Activated CD8-positive, alpha-beta memory T cell treated with anti-CD3 and anti-CD28 coated beads for 24 hours (primary cell): ENCODE results near the gene ENDOV.
A peak's percentile ranks its signal among the peaks of the same experiment; 100 is the strongest.

Source experiments
- DNase-seq: peaks from one replicate; pipeline ENCODE4 v3.0.0-alpha.2; 2020

Gene ENDOV

GRCh38 chr17:80452173-80452915, 37.4 kb downstream of the ENDOV start:
- no peak for DNase-seq

GRCh38 chr17:80453126-80453997, 38.4 kb downstream of the ENDOV start:
- no peak for DNase-seq

- DNase-seq: no peak
Observed at GRCh38 chr17:80453998-80454556, 39.1 kb downstream of the ENDOV start.

GRCh38 chr17:80454557-80455335, 39.8 kb downstream of the ENDOV start:
- DNase-seq: peak; percentile 96

- DNase-seq: no peak
Observed at GRCh38 chr17:80455336-80455710, 40.4 kb downstream of the ENDOV start.

- no peak for DNase-seq
Observed at GRCh38 chr17:80455784-80456183, 40.8 kb downstream of the ENDOV start.

GRCh38 chr17:80456465-80457235, 41.7 kb downstream of the ENDOV start:
- DNase-seq: no peak

GRCh38 chr17:80457236-80457856, 42.4 kb downstream of the ENDOV start:
- DNase-seq: no peak

GRCh38 chr17:80458016-80458415, 43.0 kb downstream of the ENDOV start:
- DNase-seq: no peak

- DNase-seq: no peak
Observed at GRCh38 chr17:80459234-80459633, 44.3 kb downstream of the ENDOV start.

GRCh38 chr17:80460429-80460834, 45.5 kb downstream of the ENDOV start:
- no peak for DNase-seq

GRCh38 chr17:80461528-80462160, 46.7 kb downstream of the ENDOV start:
- no peak for DNase-seq

- DNase-seq: no peak
Observed at GRCh38 chr17:80463784-80464400, 48.9 kb downstream of the ENDOV start.

- no peak for DNase-seq
Observed at GRCh38 chr17:80464486-80464885, 49.5 kb downstream of the ENDOV start.

- no peak for DNase-seq
Observed at GRCh38 chr17:80465327-80465974, 50.5 kb downstream of the ENDOV start.

- no peak for DNase-seq
Observed at GRCh38 chr17:80466188-80466705, 51.3 kb downstream of the ENDOV start.

- no peak for DNase-seq
Observed at GRCh38 chr17:80468242-80468641, 53.3 kb downstream of the ENDOV start.

GRCh38 chr17:80468781-80469493, 54.0 kb downstream of the ENDOV start:
- DNase-seq: no peak

- no peak for DNase-seq
Observed at GRCh38 chr17:80469667-80470066, 54.7 kb downstream of the ENDOV start.
